K562 (cell line): ENCODE data around the gene PHF14. TPM values are rescaled to one million over a fixed set of nuclear protein-coding genes. Genes with fewer than 3 reads are reported as not detected.
A peak's percentile ranks its signal among the peaks of the same experiment; 100 is the strongest.

ENCODE experiments used
- CBFA2T3 ChIP-seq: fragments of 450-650 bp; IDR thresholded peaks from 2 replicates; pipeline ENCODE4 v1.6.1; 2017
- CREBBP ChIP-seq: IDR thresholded peaks from one replicate; pipeline ENCODE4 v1.6.1; 2012; ENCODE audit warnings: low read depth, mild to moderate bottlenecking, control low read depth, inconsistent platforms, low read length
- HMG20A ChIP-seq: fragments of 450-650 bp; formaldehyde crosslinking; conservative IDR thresholded peaks from 2 replicates; pipeline ENCODE4 v1.4.0; 2020; ENCODE audit warnings: mild to moderate bottlenecking, mixed read lengths
- HMG20B ChIP-seq: fragments of 250-450 bp; sonication (Bioruptor Pico); IDR thresholded peaks from 2 replicates; pipeline ENCODE4 v1.5.0; 2021; ENCODE audit warnings: mild to moderate bottlenecking
- HMGN3 ChIP-seq: IDR thresholded peaks from 2 replicates; pipeline ENCODE4 v1.6.1; 2011; ENCODE audit warnings: borderline replicate concordance, low read depth, mild to moderate bottlenecking, mixed read lengths, low read length; ENCODE audit not compliant: insufficient read length; ENCODE audit errors: extremely low read depth
- KDM1A ChIP-seq, 2 experiments: fragments of 450-650 bp; IDR thresholded peaks; 2 replicates each; pipeline ENCODE4 v1.6.1; 2016; ENCODE audit warnings: mild to moderate bottlenecking in 2 of 2
- NR1H2 ChIP-seq: sonication (generic); formaldehyde crosslinking; IDR thresholded peaks from 2 replicates; pipeline ENCODE4 v1.4.0; 2020; ENCODE audit warnings: mild to moderate bottlenecking, missing genetic modification reagents
- PHF20 ChIP-seq: fragments of 450-650 bp; IDR thresholded peaks from 2 replicates; pipeline ENCODE4 v1.6.1; 2018; ENCODE audit not compliant: partially characterized antibody
- RNF219 ChIP-seq: fragments of 250-450 bp; sonication (Bioruptor Pico); IDR thresholded peaks from 2 replicates; pipeline ENCODE4 v1.5.0; 2022; ENCODE audit warnings: mild to moderate bottlenecking
- SMC3 ChIP-seq: conservative IDR thresholded peaks from 2 replicates; pipeline ENCODE4 v1.6.1; 2011; ENCODE audit warnings: low read depth, low read length, improper control_type of control experiment; ENCODE audit not compliant: insufficient read depth
- SRSF1 ChIP-seq: fragments of 200-400 bp; formaldehyde crosslinking; IDR thresholded peaks from 2 replicates; pipeline ENCODE4 v1.6.1; 2017; ENCODE audit warnings: mild to moderate bottlenecking, low read depth, low read length, moderate library complexity
- TBL1XR1 ChIP-seq, 2 experiments: IDR thresholded peaks; 2 replicates each; pipeline ENCODE4 v1.6.1; 2012; ENCODE audit warnings: improper control_type of control experiment in 2 of 2, low read length in 2 of 2, mild to moderate bottlenecking in 1 of 2
- TCF7L2 ChIP-seq: fragments of 150-350 bp; IDR thresholded peaks from 2 replicates; pipeline ENCODE4 v1.6.1; 2016; ENCODE audit warnings: low read depth, mild to moderate bottlenecking, low read length, moderate library complexity
- TEAD2 ChIP-seq: fragments of 450-650 bp; IDR thresholded peaks from 2 replicates; pipeline ENCODE4 v1.6.1; 2016; ENCODE audit warnings: missing genetic modification characterization, control low read depth, missing compliant biosample characterization
- YBX1 ChIP-seq: fragments of 450-650 bp; IDR thresholded peaks from 2 replicates; pipeline ENCODE4 v1.7.1; 2016; ENCODE audit warnings: mild to moderate bottlenecking
- ZC3H8 ChIP-seq: fragments of 450-650 bp; IDR thresholded peaks from 2 replicates; pipeline ENCODE4 v1.6.1; 2017
- ZNF584 ChIP-seq: fragments of 200-800 bp; sonication (Bioruptor generic); IDR thresholded peaks from 2 replicates; pipeline ENCODE4 v1.6.1; 2016; ENCODE audit warnings: low read depth, mild to moderate bottlenecking, missing genetic modification characterization, missing compliant biosample characterization
- ZNF589 ChIP-seq: fragments of 200-800 bp; sonication (Bioruptor generic); IDR thresholded peaks from 2 replicates; pipeline ENCODE4 v1.6.1; 2016; ENCODE audit warnings: low read depth, missing genetic modification characterization, missing compliant biosample characterization
- polyA plus RNA-seq, 8 experiments: library from polyadenylated mRNA; depleted of rRNA in 4 of 8; stranded (reverse) in 5 of 8; unstranded in 3 of 8; fragments of >200 nt; fragmentation: Nextera tagmentation in 2 of 8; fragmentation: Illumina TruSeq in 1 of 8; extraction: Ambion mirVana in 2 of 8; extraction: Trizol in 1 of 8; gene quantifications; 2 replicates each; pipeline versions ENCODE4 v1.2.1 to v1.2.3, GENCODE V29; 2011 to 2014; ENCODE audit warnings: inconsistent platforms in 1 of 8, missing spikeins in 1 of 8
- total RNA-seq, 7 experiments: library from RNA; depleted of rRNA in 6 of 7; stranded (reverse); fragments of >200 nt in 6 of 7; fragmentation: Illumina TruSeq in 2 of 7; extraction: Trizol in 2 of 7; gene quantifications; 2 replicates each; pipeline versions ENCODE4 v1.2.1 to v1.2.3, GENCODE V29; 2011 to 2021; ENCODE audit warnings: low replicate concordance in 1 of 7
- TF ChIP-seq, protein P1 (sequence below): fragments of 450-650 bp; IDR thresholded peaks from one replicate; pipeline ENCODE4 v1.6.1; 2018; ENCODE audit warnings: mild to moderate bottlenecking, moderate library complexity; ENCODE audit not compliant: partially characterized antibody
- TF ChIP-seq, protein P2 (sequence below): fragments of 450-650 bp; IDR thresholded peaks from 2 replicates; pipeline ENCODE4 v1.6.1; 2017; ENCODE audit warnings: antibody characterized with exemption

The PHF14 gene
- total and polyA plus RNA-seq, 9 of the 15 experiments (the other 6 are each of a cell fraction or from before 2014, with no cell fraction given), result 27.5 to 67.6 (median 41.4) TPM

DNA sequence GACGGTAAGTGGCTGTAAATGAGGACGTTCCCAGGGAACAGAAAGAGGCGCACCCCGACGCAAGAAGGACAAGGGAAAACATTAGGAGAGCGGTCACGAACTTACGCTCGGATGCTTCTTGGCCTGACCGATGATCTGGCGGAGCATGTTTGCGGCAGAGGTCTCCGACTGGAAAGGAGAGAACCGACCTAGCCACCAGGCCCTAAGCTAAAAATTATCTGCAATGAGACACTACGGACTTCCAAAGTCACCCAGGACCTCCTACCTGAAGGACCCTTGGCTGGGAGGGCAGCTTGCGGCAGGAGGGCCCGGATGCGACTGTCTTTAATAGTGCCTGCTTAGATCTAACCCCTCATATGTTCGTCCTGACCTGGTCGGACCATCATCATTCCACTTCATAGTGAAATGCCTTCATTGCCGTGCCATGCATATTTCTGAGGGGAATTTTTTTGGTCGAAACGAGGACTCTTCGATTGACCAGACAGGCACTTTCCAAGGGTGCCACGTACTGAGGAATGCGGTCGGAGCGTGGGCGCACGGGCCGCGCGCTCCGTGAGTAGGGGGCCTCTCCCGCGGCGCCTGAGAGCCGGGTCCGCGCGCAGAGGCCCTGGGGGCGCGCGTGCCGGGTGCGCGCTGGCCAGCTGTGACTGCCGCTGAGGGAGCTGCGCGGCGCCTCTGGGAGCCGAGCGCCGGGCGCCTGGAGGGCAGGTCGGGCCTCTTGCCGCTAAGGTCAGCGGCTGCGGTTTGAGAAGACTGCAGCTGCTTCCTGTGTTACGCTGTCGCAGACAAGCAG lies 33.6 kb upstream of the PHF14 start (continued):
- TF ChIP-seq RNF219 (CRISPR knock-in tag) (no peak), TBL1XR1 (IDR thresholded peaks at IDR 0.05; ENCODE audit: low read length in 2 of 2) (peak in 1 of 2 experiments; percentile 77; a peak in 2 of 4 replicates), ZC3H8 (no peak), KDM1A (IDR thresholded peaks at IDR 0.05) (no peak), HMGN3 (peak; percentile 96), HMG20A (no peak), TCF7L2 (no peak), ZNF589 (peak; percentile 94), SRSF1 (no peak), PHF20 (no peak), SMC3 (0 out of 2 replicates have a peak, but pooled peaks have one; percentile 7), TEAD2 (tag) (peak; percentile 99), YBX1 (no peak), HMG20B (CRISPR knock-in tag) (no peak), NR1H2 (CRISPR knock-in tag) (no peak), CREBBP (no peak), ZNF584 (CRISPR knock-in tag) (peak; percentile 91), CBFA2T3 (peak; percentile 85)
- TF ChIP-seq, protein P1, sequence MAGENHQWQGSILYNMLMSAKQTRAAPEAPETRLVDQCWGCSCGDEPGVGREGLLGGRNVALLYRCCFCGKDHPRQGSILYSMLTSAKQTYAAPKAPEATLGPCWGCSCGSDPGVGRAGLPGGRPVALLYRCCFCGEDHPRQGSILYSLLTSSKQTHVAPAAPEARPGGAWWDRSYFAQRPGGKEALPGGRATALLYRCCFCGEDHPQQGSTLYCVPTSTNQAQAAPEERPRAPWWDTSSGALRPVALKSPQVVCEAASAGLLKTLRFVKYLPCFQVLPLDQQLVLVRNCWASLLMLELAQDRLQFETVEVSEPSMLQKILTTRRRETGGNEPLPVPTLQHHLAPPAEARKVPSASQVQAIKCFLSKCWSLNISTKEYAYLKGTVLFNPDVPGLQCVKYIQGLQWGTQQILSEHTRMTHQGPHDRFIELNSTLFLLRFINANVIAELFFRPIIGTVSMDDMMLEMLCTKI, result no peak
- TF ChIP-seq, protein P2, sequence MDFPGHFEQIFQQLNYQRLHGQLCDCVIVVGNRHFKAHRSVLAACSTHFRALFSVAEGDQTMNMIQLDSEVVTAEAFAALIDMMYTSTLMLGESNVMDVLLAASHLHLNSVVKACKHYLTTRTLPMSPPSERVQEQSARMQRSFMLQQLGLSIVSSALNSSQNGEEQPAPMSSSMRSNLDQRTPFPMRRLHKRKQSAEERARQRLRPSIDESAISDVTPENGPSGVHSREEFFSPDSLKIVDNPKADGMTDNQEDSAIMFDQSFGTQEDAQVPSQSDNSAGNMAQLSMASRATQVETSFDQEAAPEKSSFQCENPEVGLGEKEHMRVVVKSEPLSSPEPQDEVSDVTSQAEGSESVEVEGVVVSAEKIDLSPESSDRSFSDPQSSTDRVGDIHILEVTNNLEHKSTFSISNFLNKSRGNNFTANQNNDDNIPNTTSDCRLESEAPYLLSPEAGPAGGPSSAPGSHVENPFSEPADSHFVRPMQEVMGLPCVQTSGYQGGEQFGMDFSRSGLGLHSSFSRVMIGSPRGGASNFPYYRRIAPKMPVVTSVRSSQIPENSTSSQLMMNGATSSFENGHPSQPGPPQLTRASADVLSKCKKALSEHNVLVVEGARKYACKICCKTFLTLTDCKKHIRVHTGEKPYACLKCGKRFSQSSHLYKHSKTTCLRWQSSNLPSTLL, result no peak
